ENCODE results near the gene CFB.
A peak's percentile ranks its signal among the peaks of the same experiment; 100 is the strongest.
"Not testable (repeated sequence)": the region's sequence is repeated elsewhere in the genome, so short reads cannot be mapped to it uniquely, and the experiment has no call there.

CFB gene

GRCh38 chr6:31969712-31970603 lies 24.1 kb downstream of the CFB start:
- in situ Hi-C loops (cut with HindIII; ENCODE audit: low sequenced_read_pairs), result no loop called here
- DNase-seq (ENCODE audit: low read depth), result no peak
- TF ChIP-seq CTCF (IDR thresholded peaks at IDR 0.05; ENCODE audit: low read depth, low read length, missing control alignments), result no peak
- H3K4me3 ChIP-seq (ENCODE audit: low read depth, low read length), result peak overlapping the region; percentile 72

GRCh38 chr6:31970604-31971271 lies 24.8 kb downstream of the CFB start:
- H3K4me3 ChIP-seq (ENCODE audit: low read depth, low read length), result peak overlapping the region; percentile 72
- DNase-seq (ENCODE audit: low read depth), result no peak
- no peak for TF ChIP-seq CTCF (IDR thresholded peaks at IDR 0.05; ENCODE audit: low read depth, low read length, missing control alignments)
- in situ Hi-C loops (cut with HindIII; ENCODE audit: low sequenced_read_pairs), result no loop called here

GRCh38 chr6:31971279-31971992 lies 25.5 kb downstream of the CFB start:
- in situ Hi-C loops (cut with HindIII; ENCODE audit: low sequenced_read_pairs), result no loop called here
- H3K4me3 ChIP-seq (ENCODE audit: low read depth, low read length), result peak overlapping the region; percentile 72
- no peak for TF ChIP-seq CTCF (IDR thresholded peaks at IDR 0.05; ENCODE audit: low read depth, low read length, missing control alignments)
- no peak for DNase-seq (ENCODE audit: low read depth)

GRCh38 chr6:31971993-31972708 lies 26.3 kb downstream of the CFB start, which contains the start of gene DXO:
DXO (minus strand) TSS chr6:31972138; CDS start chr6:31971675, 463 bp downstream.
- in situ Hi-C loops (cut with HindIII; ENCODE audit: low sequenced_read_pairs), result no loop called here
- TF ChIP-seq CTCF (IDR thresholded peaks at IDR 0.05; ENCODE audit: low read depth, low read length, missing control alignments), result no peak
- peak; percentile 96 for DNase-seq (ENCODE audit: low read depth)
- peak within 1 kb of the TSS; percentile 72 for H3K4me3 ChIP-seq (ENCODE audit: low read depth, low read length)

GRCh38 chr6:31972709-31973350 lies 26.9 kb downstream of the CFB start:
- no peak for DNase-seq (ENCODE audit: low read depth)
- in situ Hi-C loops (cut with HindIII; ENCODE audit: low sequenced_read_pairs), result no loop called here
- no peak for TF ChIP-seq CTCF (IDR thresholded peaks at IDR 0.05; ENCODE audit: low read depth, low read length, missing control alignments)
- peak overlapping the region; percentile 72 for H3K4me3 ChIP-seq (ENCODE audit: low read depth, low read length)

GRCh38 chr6:31976065-31976464 lies 30.2 kb downstream of the CFB start:
- H3K4me3 ChIP-seq (ENCODE audit: low read depth, low read length); DNase-seq (ENCODE audit: low read depth); in situ Hi-C loops (cut with HindIII; ENCODE audit: low sequenced_read_pairs): not testable (repeated sequence)

All from astrocyte of the cerebellum (primary cell).